GM12892 (cell line): ENCODE measurements around the gene LIM2.

ENCODE experiments used
- POLR2A ChIP-seq: IDR thresholded peaks from 2 replicates; pipeline ENCODE4 v1.6.1; 2011; ENCODE audit warnings: low read depth, low read length, control low read depth
- POLR2AphosphoS5 ChIP-seq: IDR thresholded peaks from 2 replicates; pipeline ENCODE4 v1.6.1; 2011; ENCODE audit warnings: low read depth, low read length, control low read depth

DNA sequence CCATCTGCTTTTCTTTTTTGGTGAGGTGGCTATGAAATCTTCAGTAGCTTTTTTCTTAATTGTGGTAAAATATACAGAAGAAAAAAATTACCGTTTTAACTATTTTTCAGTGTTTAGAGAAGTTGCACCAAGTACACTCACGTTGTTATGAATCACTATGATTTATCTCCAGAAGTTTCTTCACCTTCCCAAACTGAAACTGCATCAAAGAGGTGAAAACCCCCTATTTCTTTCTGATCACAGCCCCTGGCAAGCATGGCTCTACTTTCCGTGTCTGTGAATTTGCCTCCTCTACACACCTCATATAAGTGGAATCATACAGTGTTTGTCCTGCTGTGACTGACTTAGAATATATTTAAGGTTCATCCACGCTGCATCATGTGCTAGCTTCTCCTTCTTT lies 45.3 kb upstream of the LIM2 start:
- TF ChIP-seq POLR2AphosphoS5 (no peak), POLR2A (no peak)
